Hepatocyte (in vitro differentiated cells): ENCODE data around the gene NFIA. TPM values are rescaled to one million over a fixed set of nuclear protein-coding genes. Genes with fewer than 3 reads are reported as not detected.

ENCODE experiments used
- DNase-seq: peaks from one replicate; pipeline ENCODE4 v3.0.0-alpha.2; 2016; ENCODE audit warnings: low spot score
- H2AFZ ChIP-seq: fragments of 200-600 bp; sonication (generic); 2 replicates; pipeline ENCODE4 v1.6.0; 2016; ENCODE audit warnings: antibody characterized with exemption, mild to moderate bottlenecking
- H3K27ac ChIP-seq: fragments of 200-600 bp; sonication (generic); 2 replicates; pipeline ENCODE4 v1.5.1; 2016; ENCODE audit warnings: mild to moderate bottlenecking
- H3K27me3 ChIP-seq: fragments of 200-600 bp; sonication (generic); 2 replicates; pipeline ENCODE4 v1.6.1; 2016
- H3K36me3 ChIP-seq: fragments of 200-600 bp; sonication (generic); replicated peaks from 2 replicates; pipeline ENCODE4 v1.5.1; 2016; ENCODE audit warnings: low read depth; ENCODE audit not compliant: insufficient read depth
- H3K4me1 ChIP-seq: fragments of 200-600 bp; sonication (generic); 2 replicates; pipeline ENCODE4 v1.5.1; 2016; ENCODE audit warnings: mild to moderate bottlenecking, moderate library complexity; ENCODE audit not compliant: insufficient read depth
- H3K4me2 ChIP-seq: fragments of 200-600 bp; sonication (generic); 2 replicates; pipeline ENCODE4 v1.6.0; 2016
- H3K4me3 ChIP-seq: fragments of 200-600 bp; sonication (generic); 2 replicates; pipeline ENCODE4 v1.5.1; 2016; ENCODE audit warnings: mild to moderate bottlenecking
- H3K79me2 ChIP-seq: fragments of 200-600 bp; sonication (generic); 2 replicates; pipeline ENCODE4 v1.6.0; 2017; ENCODE audit warnings: mild to moderate bottlenecking
- H3K9me2 ChIP-seq: fragments of 200-600 bp; sonication (generic); replicated peaks from 2 replicates; pipeline ENCODE4 v1.6.0; 2017; ENCODE audit warnings: mild to moderate bottlenecking; ENCODE audit not compliant: insufficient read depth
- H3K9me3 ChIP-seq: fragments of 200-600 bp; sonication (generic); 2 replicates; pipeline ENCODE4 v1.5.1; 2016; ENCODE audit warnings: low read depth, mild to moderate bottlenecking
- H4K20me1 ChIP-seq: fragments of 200-600 bp; sonication (generic); 2 replicates; pipeline ENCODE4 v1.6.0; 2016; ENCODE audit warnings: mild to moderate bottlenecking; ENCODE audit not compliant: insufficient read depth, poor library complexity, severe bottlenecking
- EZH2 ChIP-seq: fragments of 200-600 bp; sonication (generic); IDR thresholded peaks from 2 replicates; pipeline ENCODE4 v1.6.1; 2016; ENCODE audit warnings: antibody characterized with exemption, mild to moderate bottlenecking, borderline replicate concordance
- EZH2phosphoT487 ChIP-seq: fragments of 200-600 bp; sonication (generic); IDR thresholded peaks from one replicate; pipeline ENCODE4 v1.6.1; 2018; ENCODE audit warnings: antibody characterized with exemption, mild to moderate bottlenecking, low read depth, moderate library complexity; ENCODE audit not compliant: unreplicated experiment, severe bottlenecking
- WGBS: methylation state at CpG from one replicate; pipeline ENCODE4 v1.1.6; 2016; ENCODE audit warnings: low lambda C conversion rate; ENCODE audit errors: missing lambda C conversion rate; 5-methylcytosine and 5-hydroxymethylcytosine counted together
- polyA plus RNA-seq: library from polyadenylated mRNA; unstranded; fragments of >200 nt; fragmentation: Nextera tagmentation; extraction: Ambion mirVana; gene quantifications from 2 replicates; pipeline ENCODE4 v1.2.1, GENCODE V29; 2016
- total RNA-seq: library from RNA; depleted of rRNA; stranded (reverse); fragments of >200 nt; gene quantifications from 2 replicates; pipeline ENCODE4 v1.2.3, GENCODE V29; 2014
- TF ChIP-seq, protein P1 (sequence below): fragments of 200-600 bp; sonication (generic); IDR thresholded peaks from 2 replicates; pipeline ENCODE4 v1.5.1; 2016; ENCODE audit warnings: antibody characterized with exemption, mild to moderate bottlenecking; ENCODE audit not compliant: poor library complexity

The NFIA gene
- total and polyA plus RNA-seq, 2 experiments from 2014 or later, result 15.1 to 18.2 TPM

DNA sequence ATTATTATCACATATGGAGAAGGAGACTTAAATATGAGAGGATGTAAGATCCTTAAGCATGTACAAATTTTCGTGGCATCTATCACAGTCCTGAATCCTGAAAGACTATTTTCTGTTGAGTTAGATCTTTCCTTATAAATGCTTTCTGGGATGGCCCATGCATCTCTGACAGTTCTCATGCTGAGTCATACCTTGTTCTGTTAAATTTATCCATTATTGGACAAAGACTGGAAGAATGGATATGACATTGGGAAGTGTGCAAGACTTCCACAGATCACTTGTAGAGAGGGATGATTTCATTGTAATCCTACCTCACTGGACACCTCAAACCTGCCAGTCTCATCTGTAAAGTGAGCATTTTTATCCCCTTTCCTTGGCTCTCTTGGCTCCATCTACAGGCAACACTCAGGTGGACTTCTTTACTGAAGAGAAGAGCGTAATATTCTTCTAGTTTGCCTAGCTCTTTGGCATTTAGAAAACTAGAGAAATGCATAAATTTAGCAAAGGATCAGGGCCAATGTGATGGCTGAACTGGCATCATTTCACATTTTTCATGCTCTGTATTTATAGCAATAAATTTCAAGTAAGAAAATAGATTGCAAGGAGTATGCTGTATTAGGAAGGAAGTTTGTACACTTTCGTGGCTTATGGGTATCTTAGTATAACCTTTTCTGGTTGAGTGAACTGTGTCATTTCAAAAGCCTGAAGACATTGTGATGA lies 128.2 kb downstream of the NFIA start:
- no peaks in the 10 kb centered on the region for H3K4me1 ChIP-seq
- TF ChIP-seq, protein P1, sequence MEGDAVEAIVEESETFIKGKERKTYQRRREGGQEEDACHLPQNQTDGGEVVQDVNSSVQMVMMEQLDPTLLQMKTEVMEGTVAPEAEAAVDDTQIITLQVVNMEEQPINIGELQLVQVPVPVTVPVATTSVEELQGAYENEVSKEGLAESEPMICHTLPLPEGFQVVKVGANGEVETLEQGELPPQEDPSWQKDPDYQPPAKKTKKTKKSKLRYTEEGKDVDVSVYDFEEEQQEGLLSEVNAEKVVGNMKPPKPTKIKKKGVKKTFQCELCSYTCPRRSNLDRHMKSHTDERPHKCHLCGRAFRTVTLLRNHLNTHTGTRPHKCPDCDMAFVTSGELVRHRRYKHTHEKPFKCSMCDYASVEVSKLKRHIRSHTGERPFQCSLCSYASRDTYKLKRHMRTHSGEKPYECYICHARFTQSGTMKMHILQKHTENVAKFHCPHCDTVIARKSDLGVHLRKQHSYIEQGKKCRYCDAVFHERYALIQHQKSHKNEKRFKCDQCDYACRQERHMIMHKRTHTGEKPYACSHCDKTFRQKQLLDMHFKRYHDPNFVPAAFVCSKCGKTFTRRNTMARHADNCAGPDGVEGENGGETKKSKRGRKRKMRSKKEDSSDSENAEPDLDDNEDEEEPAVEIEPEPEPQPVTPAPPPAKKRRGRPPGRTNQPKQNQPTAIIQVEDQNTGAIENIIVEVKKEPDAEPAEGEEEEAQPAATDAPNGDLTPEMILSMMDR, result peak; percentile 30
- no peak for TF ChIP-seq EZH2
- no peaks in the 10 kb centered on the region for H3K27me3 ChIP-seq
- no peaks in the 10 kb centered on the region for H4K20me1 ChIP-seq
- H3K79me2 ChIP-seq, result peaks cover 31% of the 10 kb centered on the region
- no peaks in the 10 kb centered on the region for H3K9me2 ChIP-seq
- H3K36me3 ChIP-seq, result no peaks in the 10 kb centered on the region
- no peak overlapping the region for H2AFZ ChIP-seq
- no peak overlapping the region for H3K27ac ChIP-seq
- no peak overlapping the region for H3K4me2 ChIP-seq
- no peak overlapping the region for H3K4me3 ChIP-seq
- H3K9me3 ChIP-seq, result no peaks in the 10 kb centered on the region
- 90% methylated on average over 3 of the region's 3 CpGs for WGBS
- no peak for DNase-seq

DNA sequence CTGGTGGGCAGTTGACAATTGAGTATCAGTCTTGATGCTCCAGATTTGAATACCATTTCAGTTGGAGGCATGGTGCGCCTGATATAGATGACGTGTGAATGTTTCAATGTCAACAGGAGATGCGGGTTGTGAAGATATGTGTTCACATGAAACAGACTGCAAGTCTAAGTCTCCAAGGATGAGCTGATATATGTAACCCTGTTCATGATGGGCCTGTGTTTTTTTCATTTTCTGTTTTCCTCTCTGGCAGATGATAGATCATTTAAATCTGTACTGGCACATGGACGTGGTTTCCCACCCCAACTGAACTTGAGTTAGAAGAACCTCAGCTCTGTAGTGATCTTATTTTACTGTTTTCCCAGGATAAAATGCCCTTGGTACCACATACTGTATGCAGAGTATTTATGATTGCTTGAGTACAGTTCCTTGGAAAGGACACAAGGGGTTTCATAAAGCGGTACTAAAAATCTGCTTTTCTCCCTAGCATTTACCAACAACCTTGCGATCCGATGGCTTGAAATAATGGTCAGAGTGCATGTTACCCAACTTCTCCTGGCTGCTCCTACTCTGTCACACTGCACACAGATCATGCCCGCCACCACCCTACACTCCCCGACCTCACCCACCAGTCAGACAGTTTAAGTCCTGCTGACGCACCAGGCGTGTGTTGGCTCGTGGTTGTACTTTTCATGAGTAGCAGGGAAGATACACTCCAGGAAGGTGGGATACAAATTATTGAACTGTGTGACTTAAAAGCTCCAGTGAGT lies 131.1 kb downstream of the NFIA start:
- no peaks in the 10 kb centered on the region for H3K4me1 ChIP-seq
- H3K9me3 ChIP-seq, result no peaks in the 10 kb centered on the region
- no peaks in the 10 kb centered on the region for H4K20me1 ChIP-seq
- no peak overlapping the region for H3K4me3 ChIP-seq
- TF ChIP-seq, protein P1, result no peak
- no peak for TF ChIP-seq EZH2
- no peak for TF ChIP-seq EZH2phosphoT487
- no peak overlapping the region for H3K4me2 ChIP-seq
- H2AFZ ChIP-seq, result no peak overlapping the region
- H3K27ac ChIP-seq, result no peak overlapping the region
- H3K36me3 ChIP-seq, result no peaks in the 10 kb centered on the region
- DNase-seq, result no peak
- no peaks in the 10 kb centered on the region for H3K27me3 ChIP-seq
- WGBS, result 96% methylated on average over 12 of the region's 12 CpGs
- H3K9me2 ChIP-seq, result no peaks in the 10 kb centered on the region
- peaks cover 29% of the 10 kb centered on the region for H3K79me2 ChIP-seq

DNA sequence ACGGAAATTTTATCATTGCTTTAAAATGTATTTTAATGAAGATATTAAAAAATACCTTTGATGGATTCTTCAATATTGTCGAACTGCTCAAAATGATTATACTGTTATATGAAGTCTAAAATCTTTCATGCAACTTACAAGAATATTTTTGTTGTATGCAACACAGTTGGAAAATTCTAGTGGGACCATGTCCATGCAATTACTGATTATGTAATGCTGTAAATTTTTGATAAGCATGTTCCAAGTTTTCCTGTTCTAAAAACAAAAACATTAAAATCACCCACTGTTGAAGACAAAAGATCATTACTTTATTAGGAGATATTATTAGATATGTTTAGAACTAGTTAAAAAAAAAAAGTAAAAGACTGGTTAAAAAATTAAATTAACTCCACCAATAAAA lies 132.8 kb downstream of the NFIA start:
- 96% methylated on average over 2 of the region's 2 CpGs for WGBS

More for the DNA sequence above, 132.8 kb downstream of the NFIA start:
- no peaks in the 10 kb centered on the region for H3K27me3 ChIP-seq
- no peak for DNase-seq
- no peaks in the 10 kb centered on the region for H3K9me2 ChIP-seq
- TF ChIP-seq EZH2phosphoT487 (no peak), EZH2 (no peak)
- TF ChIP-seq, protein P1, result no peak
- H3K4me2 ChIP-seq, result no peak overlapping the region
- H4K20me1 ChIP-seq, result no peaks in the 10 kb centered on the region
- no peaks in the 10 kb centered on the region for H3K36me3 ChIP-seq
- H3K79me2 ChIP-seq, result peaks cover 23% of the 10 kb centered on the region
- no peak overlapping the region for H3K27ac ChIP-seq
- H3K4me3 ChIP-seq, result no peak overlapping the region
- H3K4me1 ChIP-seq, result no peaks in the 10 kb centered on the region
- H2AFZ ChIP-seq, result no peak overlapping the region
- no peaks in the 10 kb centered on the region for H3K9me3 ChIP-seq
